ENCODE results near the gene NOC4L.

The NOC4L gene

DNA sequence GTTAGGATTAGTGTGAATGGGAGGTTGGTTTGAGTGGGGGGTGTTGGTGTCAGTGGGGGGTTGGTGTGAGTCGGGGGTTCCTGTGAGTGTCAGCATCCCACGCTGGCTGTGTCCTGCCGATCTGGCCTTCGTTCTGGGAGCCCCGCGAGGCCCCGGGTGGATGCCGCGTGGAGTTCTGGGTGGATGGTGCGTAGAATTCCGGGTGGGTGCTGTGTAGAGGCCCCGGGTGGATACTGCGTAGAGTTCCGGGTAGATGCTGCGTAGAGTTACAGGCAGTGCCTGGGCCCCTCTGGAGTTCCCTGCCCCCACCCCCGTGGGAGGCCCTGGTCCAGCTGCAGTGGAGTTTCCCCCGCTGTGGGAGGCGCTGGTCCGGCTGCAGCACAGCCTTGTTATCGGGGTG, 8.7 kb downstream of the NOC4L start:
- peaks cover 19% of the 10 kb centered on the region for H3K36me3 ChIP-seq (ENCODE audit: low read length)
- H3K27me3 ChIP-seq (ENCODE audit: low read length), result no peaks in the 10 kb centered on the region
- H3K9me3 ChIP-seq (ENCODE audit: insufficient read depth, low read length), result peaks cover 18% of the 10 kb centered on the region; the same call in 1 of the 2 replicates
- no peak overlapping the region for H3K9ac ChIP-seq (ENCODE audit: low read length)
- no peaks in the 10 kb centered on the region for H4K20me1 ChIP-seq (ENCODE audit: low read depth, low read length)
- H3F3A ChIP-seq (ENCODE audit: insufficient read depth), result peaks cover 18% of the 10 kb centered on the region
- H3K79me2 ChIP-seq (ENCODE audit: insufficient read depth, low read length), result no peaks in the 10 kb centered on the region; the same call in 1 of the 2 replicates
- no peak overlapping the region for H3K4me2 ChIP-seq (ENCODE audit: low read depth, low read length, poor library complexity, severe bottlenecking)
- no peak overlapping the region for H3K27ac ChIP-seq (ENCODE audit: low read depth, low read length)
- TF ChIP-seq, protein P1, sequence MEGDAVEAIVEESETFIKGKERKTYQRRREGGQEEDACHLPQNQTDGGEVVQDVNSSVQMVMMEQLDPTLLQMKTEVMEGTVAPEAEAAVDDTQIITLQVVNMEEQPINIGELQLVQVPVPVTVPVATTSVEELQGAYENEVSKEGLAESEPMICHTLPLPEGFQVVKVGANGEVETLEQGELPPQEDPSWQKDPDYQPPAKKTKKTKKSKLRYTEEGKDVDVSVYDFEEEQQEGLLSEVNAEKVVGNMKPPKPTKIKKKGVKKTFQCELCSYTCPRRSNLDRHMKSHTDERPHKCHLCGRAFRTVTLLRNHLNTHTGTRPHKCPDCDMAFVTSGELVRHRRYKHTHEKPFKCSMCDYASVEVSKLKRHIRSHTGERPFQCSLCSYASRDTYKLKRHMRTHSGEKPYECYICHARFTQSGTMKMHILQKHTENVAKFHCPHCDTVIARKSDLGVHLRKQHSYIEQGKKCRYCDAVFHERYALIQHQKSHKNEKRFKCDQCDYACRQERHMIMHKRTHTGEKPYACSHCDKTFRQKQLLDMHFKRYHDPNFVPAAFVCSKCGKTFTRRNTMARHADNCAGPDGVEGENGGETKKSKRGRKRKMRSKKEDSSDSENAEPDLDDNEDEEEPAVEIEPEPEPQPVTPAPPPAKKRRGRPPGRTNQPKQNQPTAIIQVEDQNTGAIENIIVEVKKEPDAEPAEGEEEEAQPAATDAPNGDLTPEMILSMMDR (IDR thresholded peaks at IDR 0.05; ENCODE audit: insufficient read depth, low read length, poor library complexity, severe bottlenecking), result no peak
- no peak for TF ChIP-seq EZH2phosphoT487 (conservative IDR thresholded peaks at IDR 0.05; ENCODE audit: low read length)
- no peak overlapping the region for H3K4me3 ChIP-seq (ENCODE audit: insufficient read depth, low read length, poor library complexity, severe bottlenecking)
- no peak overlapping the region for H2AFZ ChIP-seq (ENCODE audit: low read depth, low read length, severe bottlenecking)
- H3K9me2 ChIP-seq (replicated peaks; ENCODE audit: insufficient read depth, low read length), result no peaks in the 10 kb centered on the region

DNA sequence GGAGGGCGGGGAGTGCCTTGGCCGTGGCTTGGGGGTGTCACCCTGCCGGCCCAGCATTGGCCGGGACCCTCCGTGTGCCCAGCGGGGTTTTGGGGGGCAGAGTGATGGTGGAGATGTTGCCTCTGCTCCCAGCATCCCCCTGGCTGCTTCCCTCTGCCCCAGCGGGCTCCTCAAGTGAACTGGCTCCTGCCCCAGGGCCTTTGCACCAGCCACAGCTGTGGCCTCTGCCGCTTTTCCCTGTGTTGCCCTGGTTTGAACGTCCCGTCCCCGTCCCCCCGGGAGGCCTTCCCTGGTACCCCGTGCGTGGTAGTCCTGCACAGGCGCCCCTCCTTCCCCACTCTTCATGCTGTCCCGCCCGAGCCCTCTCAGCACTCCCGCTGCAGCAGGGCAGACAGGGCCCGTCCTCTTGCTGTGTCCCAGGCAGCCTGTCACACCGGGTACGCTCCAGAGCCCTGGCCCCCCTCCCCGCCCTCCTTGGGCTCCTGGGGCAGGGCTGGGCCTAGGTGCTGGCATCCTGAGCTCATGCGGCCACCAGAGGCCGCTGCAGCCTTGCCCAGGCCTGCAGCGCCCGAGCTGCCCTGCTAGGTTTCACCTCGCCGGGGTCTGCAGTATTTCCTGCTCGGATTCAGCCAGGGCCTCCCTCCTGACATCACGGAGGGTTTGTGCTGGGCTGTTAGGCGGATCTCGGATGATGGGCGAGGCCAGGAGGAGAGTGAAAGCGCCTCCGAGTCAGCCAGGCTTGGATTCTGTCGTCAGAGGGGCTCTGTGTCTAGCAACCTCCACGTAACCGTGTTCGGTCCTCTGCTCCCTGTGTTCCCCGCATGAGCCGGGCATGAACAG, 9.5 kb downstream of the NOC4L start:
- no peak overlapping the region for H3K4me2 ChIP-seq (ENCODE audit: low read depth, low read length, poor library complexity, severe bottlenecking)

DNA sequence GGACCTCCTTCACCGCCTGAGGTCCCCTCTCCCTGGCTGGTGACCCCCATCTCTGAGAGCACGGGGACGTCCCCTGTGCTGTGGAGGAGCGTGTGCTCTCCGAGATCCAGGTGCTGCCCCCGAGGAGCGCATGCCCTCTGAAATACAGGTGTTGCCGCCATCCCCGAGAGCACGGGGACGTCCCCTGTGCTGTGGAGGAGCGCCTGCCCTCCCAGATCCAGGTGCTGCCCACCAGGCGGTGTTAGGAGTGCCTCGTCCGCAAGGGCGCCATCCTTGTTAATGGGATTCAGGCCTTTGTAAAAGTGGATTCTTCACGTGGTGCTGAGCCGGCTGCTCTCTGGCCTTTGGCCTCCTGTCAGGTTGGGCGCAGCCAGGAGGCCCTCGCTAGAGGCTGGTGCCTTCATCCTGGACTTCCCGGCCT, 10.1 kb downstream of the NOC4L start:
- Histone ChIP-seq H3K9ac (ENCODE audit: low read length) (no peak overlapping the region), H3K9me3 (ENCODE audit: insufficient read depth, low read length) (peaks cover 20% of the 10 kb centered on the region; the same call in 1 of the 2 replicates), H4K20me1 (ENCODE audit: low read depth, low read length) (no peaks in the 10 kb centered on the region), H3K4me3 (ENCODE audit: insufficient read depth, low read length, poor library complexity, severe bottlenecking) (no peak overlapping the region), H3K79me2 (ENCODE audit: insufficient read depth, low read length) (no peaks in the 10 kb centered on the region), H3K36me3 (ENCODE audit: low read length) (peaks cover 21% of the 10 kb centered on the region), H2AFZ (ENCODE audit: low read depth, low read length, severe bottlenecking) (no peak overlapping the region), H3K4me2 (ENCODE audit: low read depth, low read length, poor library complexity, severe bottlenecking) (no peak overlapping the region), H3F3A (ENCODE audit: insufficient read depth) (peaks cover 18% of the 10 kb centered on the region), H3K9me2 (replicated peaks; ENCODE audit: insufficient read depth, low read length) (no peaks in the 10 kb centered on the region), H3K27me3 (ENCODE audit: low read length) (no peaks in the 10 kb centered on the region), H3K27ac (ENCODE audit: low read depth, low read length) (no peak overlapping the region)
- no peak for TF ChIP-seq EZH2phosphoT487 (conservative IDR thresholded peaks at IDR 0.05; ENCODE audit: low read length)
- TF ChIP-seq, protein P1 (IDR thresholded peaks at IDR 0.05; ENCODE audit: insufficient read depth, low read length, poor library complexity, severe bottlenecking), result no peak

More for the DNA sequence above, 9.5 kb downstream of the NOC4L start:
- no peaks in the 10 kb centered on the region for H4K20me1 ChIP-seq (ENCODE audit: low read depth, low read length)
- H3K4me3 ChIP-seq (ENCODE audit: insufficient read depth, low read length, poor library complexity, severe bottlenecking), result no peak overlapping the region
- H3K9me2 ChIP-seq (replicated peaks; ENCODE audit: insufficient read depth, low read length), result no peaks in the 10 kb centered on the region
- no peak overlapping the region for H3K27ac ChIP-seq (ENCODE audit: low read depth, low read length)
- H3K9ac ChIP-seq (ENCODE audit: low read length), result no peak overlapping the region
- H2AFZ ChIP-seq (ENCODE audit: low read depth, low read length, severe bottlenecking), result no peak overlapping the region
- peaks cover 21% of the 10 kb centered on the region for H3K36me3 ChIP-seq (ENCODE audit: low read length)
- no peaks in the 10 kb centered on the region for H3K79me2 ChIP-seq (ENCODE audit: insufficient read depth, low read length)
- TF ChIP-seq EZH2phosphoT487 (conservative IDR thresholded peaks at IDR 0.05; ENCODE audit: low read length), result no peak
- TF ChIP-seq, protein P1 (IDR thresholded peaks at IDR 0.05; ENCODE audit: insufficient read depth, low read length, poor library complexity, severe bottlenecking), result peak; percentile 91
- H3F3A ChIP-seq (ENCODE audit: insufficient read depth), result peaks cover 18% of the 10 kb centered on the region
- peaks cover 20% of the 10 kb centered on the region; the same call in 1 of the 2 replicates for H3K9me3 ChIP-seq (ENCODE audit: insufficient read depth, low read length)
- no peaks in the 10 kb centered on the region for H3K27me3 ChIP-seq (ENCODE audit: low read length)

Data from SU-DHL-6 (cell line).